H1 (cell line): ENCODE results near the gene SVIL. TPM values are rescaled to one million over a fixed set of nuclear protein-coding genes. Genes with fewer than 3 reads are reported as not detected.

Experiments used
- CTCF ChIA-PET: fragments of 300-600 bp; sonication (Branson Sonifier 250); formaldehyde crosslinking; loops from one replicate; lab custom pipeline; 2021; ENCODE audit not compliant: partially characterized antibody; lab: Charles Lee
- POLR2A ChIA-PET: fragments of 300-600 bp; sonication (Branson Sonifier 250); formaldehyde crosslinking; loops from one replicate; lab custom pipeline; 2021; ENCODE audit warnings: inconsistent platforms; ENCODE audit not compliant: partially characterized antibody; lab: Charles Lee
- DNase-seq, 2 experiments: peaks; one replicate each; pipeline versions ENCODE4 v3.0.0 to v3.0.0-alpha.2; 2010 to 2022; ENCODE audit warnings: low spot score in 2 of 2, low read depth in 1 of 2, mixed read lengths in 1 of 2
- FAIRE-seq: peaks from 2 replicates; lab custom pipeline; 2011; peaks lifted over from hg19 to GRCh38; lab: Jason Lieb, UNC
- H2AFZ ChIP-seq: 2 replicates; pipeline ENCODE4 v1.8.1; 2012; ENCODE audit warnings: low read length, inconsistent platforms
- H2AK5ac ChIP-seq: 2 replicates; pipeline ENCODE4 v1.6.1; 2013; ENCODE audit warnings: low read depth, low read length
- H2BK120ac ChIP-seq: replicated peaks from 2 replicates; pipeline ENCODE3; 2013; ENCODE audit warnings: low read depth, low read length, inconsistent platforms
- H2BK12ac ChIP-seq: 2 replicates; pipeline ENCODE4 v1.6.1; 2013; ENCODE audit warnings: low read depth, low read length
- H2BK15ac ChIP-seq: 2 replicates; pipeline ENCODE4 v1.6.1; 2013; ENCODE audit warnings: low read length
- H2BK20ac ChIP-seq: 2 replicates; pipeline ENCODE4 v1.6.1; 2013; ENCODE audit warnings: low read length
- H2BK5ac ChIP-seq: 2 replicates; pipeline ENCODE4 v1.6.1; 2013; ENCODE audit warnings: low read depth, low read length
- H3K14ac ChIP-seq: 2 replicates; pipeline ENCODE4 v1.6.1; 2013; ENCODE audit warnings: inconsistent platforms; ENCODE audit not compliant: insufficient read length
- H3K18ac ChIP-seq: 2 replicates; pipeline ENCODE4 v1.6.1; 2013; ENCODE audit warnings: low read length; ENCODE audit errors: extremely low read depth
- H3K23ac ChIP-seq: 2 replicates; pipeline ENCODE4 v1.6.1; 2013; ENCODE audit warnings: inconsistent platforms; ENCODE audit not compliant: insufficient read length
- H3K23me2 ChIP-seq: 2 replicates; pipeline ENCODE4 v1.6.1; 2013; ENCODE audit warnings: low read depth, low read length
- H3K27ac ChIP-seq: 2 replicates; pipeline ENCODE4 v1.6.1; 2011; ENCODE audit warnings: low read depth, low read length, inconsistent platforms
- H3K27me3 ChIP-seq, 4 experiments: replicated peaks in 1 of 4; 1 replicate in 1 of 4; 2 replicates in 3 of 4; pipeline versions ENCODE4 v1.6.1 to v1.8.1; 2011 to 2013; ENCODE audit warnings: low read length in 3 of 4, mild to moderate bottlenecking in 3 of 4, inconsistent platforms in 2 of 4, mixed read lengths in 2 of 4, moderate library complexity in 1 of 4; ENCODE audit not compliant: control insufficient read depth in 3 of 4, insufficient read depth in 3 of 4; ENCODE audit errors: extremely low read depth in 1 of 4
- H3K36me3 ChIP-seq, 4 experiments: 2 replicates each; pipeline versions ENCODE4 v1.6.1 to v1.8.1; 2011 to 2013; ENCODE audit warnings: mild to moderate bottlenecking in 4 of 4, low read length in 3 of 4, moderate library complexity in 2 of 4, control low read depth in 1 of 4, inconsistent platforms in 1 of 4; ENCODE audit not compliant: insufficient read depth in 4 of 4, control insufficient read depth in 2 of 4
- H3K4ac ChIP-seq: replicated peaks from 2 replicates; pipeline ENCODE3; 2013; ENCODE audit warnings: low read length, low read depth, mixed read lengths, inconsistent platforms; ENCODE audit not compliant: insufficient read length
- H3K4me1 ChIP-seq, 4 experiments: replicated peaks in 1 of 4; 1 replicate in 1 of 4; 2 replicates in 3 of 4; pipeline versions ENCODE4 v1.6.1 to v1.8.1; 2011 to 2013; ENCODE audit warnings: low read length in 3 of 4, inconsistent platforms in 2 of 4, mixed read lengths in 1 of 4; ENCODE audit not compliant: insufficient read depth in 4 of 4, control insufficient read depth in 3 of 4
- H3K4me2 ChIP-seq, 2 experiments: 2 replicates each; pipeline versions ENCODE4 v1.6.1 to v1.8.1; 2011 to 2013; ENCODE audit warnings: low read depth in 2 of 2, low read length in 2 of 2, control low read depth in 1 of 2, inconsistent platforms in 1 of 2, mild to moderate bottlenecking in 1 of 2; ENCODE audit not compliant: insufficient read depth in 1 of 2
- H3K4me3 ChIP-seq, 4 experiments: fragments of 200-600, 300-600 bp in 1 of 4; sonication (generic), shearing (Covaris generic), sonication (Bioruptor Twin) in 1 of 4; 2 replicates each; pipeline versions ENCODE4 v1.5.1 to v1.8.1; 2011 to 2016; ENCODE audit warnings: low read length in 4 of 4, low read depth in 3 of 4, control low read depth in 2 of 4, inconsistent platforms in 2 of 4, mild to moderate bottlenecking in 2 of 4, mixed read lengths in 1 of 4, moderate library complexity in 1 of 4; ENCODE audit not compliant: insufficient read depth in 2 of 4; ENCODE audit errors: extremely low read depth in 1 of 4
- H3K56ac ChIP-seq: replicated peaks from 2 replicates; pipeline ENCODE3; 2013; ENCODE audit warnings: low read depth, mild to moderate bottlenecking, mixed read lengths, low read length, inconsistent platforms; ENCODE audit not compliant: insufficient read length
- H3K79me1 ChIP-seq: 2 replicates; pipeline ENCODE4 v1.6.1; 2013; ENCODE audit warnings: low read depth, low read length, control low read depth
- H3K79me2 ChIP-seq, 2 experiments: 2 replicates each; pipeline versions ENCODE4 v1.6.1 to v1.8.1; 2012 to 2013; ENCODE audit warnings: low read length in 2 of 2, mild to moderate bottlenecking in 2 of 2, inconsistent platforms in 1 of 2; ENCODE audit not compliant: insufficient read depth in 2 of 2, control insufficient read depth in 1 of 2
- H3K9ac ChIP-seq, 4 experiments: replicated peaks in 1 of 4; 1 replicate in 1 of 4; 2 replicates in 3 of 4; pipeline versions ENCODE4 v1.6.1 to v1.8.1; 2011 to 2013; ENCODE audit warnings: low read depth in 3 of 4, low read length in 3 of 4, control low read depth in 2 of 4, mild to moderate bottlenecking in 2 of 4, moderate library complexity in 2 of 4, inconsistent platforms in 1 of 4; ENCODE audit errors: extremely low read depth in 1 of 4
- H3K9me3 ChIP-seq, 2 experiments: 2 replicates each; pipeline versions ENCODE4 v1.6.1 to v1.8.1; 2012 to 2013; ENCODE audit warnings: mild to moderate bottlenecking in 2 of 2, moderate library complexity in 2 of 2, control low read depth in 1 of 2, inconsistent platforms in 1 of 2, low read depth in 1 of 2, low read length in 1 of 2, mixed read lengths in 1 of 2; ENCODE audit not compliant: insufficient read depth in 2 of 2
- H4K20me1 ChIP-seq, 2 experiments: replicated peaks in 1 of 2; 2 replicates each; pipeline versions ENCODE3 to v1.8.1; 2011 to 2013; ENCODE audit warnings: inconsistent platforms in 2 of 2, low read length in 2 of 2, mild to moderate bottlenecking in 1 of 2; ENCODE audit not compliant: insufficient read depth in 2 of 2, control insufficient read depth in 1 of 2
- H4K5ac ChIP-seq: 2 replicates; pipeline ENCODE4 v1.6.1; 2013; ENCODE audit warnings: low read length, low read depth, mixed read lengths, inconsistent platforms; ENCODE audit not compliant: insufficient read length
- H4K8ac ChIP-seq: 2 replicates; pipeline ENCODE4 v1.8.0; 2013; ENCODE audit warnings: mild to moderate bottlenecking, moderate library complexity, low read length, inconsistent platforms; ENCODE audit not compliant: insufficient read depth; ENCODE audit errors: extremely low read depth
- H4K91ac ChIP-seq: replicated peaks from 2 replicates; pipeline ENCODE3; 2013; ENCODE audit warnings: low read length, mixed read lengths, inconsistent platforms; ENCODE audit not compliant: insufficient read length
- CBX5 ChIP-seq: fragments of 300-800, 300-1000 bp; sonication (generic); IDR thresholded peaks from 2 replicates; pipeline ENCODE4 v1.7.1; 2016; ENCODE audit warnings: antibody characterized with exemption, low read length, low read depth
- JUND ChIP-seq: IDR thresholded peaks from 2 replicates; pipeline ENCODE4 v1.6.1; 2011; ENCODE audit warnings: mild to moderate bottlenecking, improper control_type of control experiment, low read length
- TAF1 ChIP-seq: IDR thresholded peaks from 2 replicates; pipeline ENCODE4 v1.6.1; 2011; ENCODE audit warnings: mild to moderate bottlenecking, low read depth, low read length
- ZNF274 ChIP-seq: IDR thresholded peaks from 2 replicates; pipeline ENCODE4 v1.7.0; 2012; ENCODE audit warnings: low read length, borderline replicate concordance; ENCODE audit errors: extremely low read depth
- WGBS, 2 experiments: shearing (Covaris generic) in 1 of 2; methylation state at CpG; one replicate each; pipeline versions ENCODE4 v1.1.6 to v1.1.7; 2013 to 2015; ENCODE audit warnings: low lambda C conversion rate in 2 of 2, mixed read lengths in 2 of 2, inconsistent platforms in 1 of 2, low coverage in 1 of 2, missing lambda C conversion rate in 1 of 2; ENCODE audit not compliant: insufficient replicate concordance in 2 of 2, insufficient coverage in 1 of 2, insufficient read length in 1 of 2; ENCODE audit errors: extremely low coverage in 1 of 2, missing lambda C conversion rate in 1 of 2; 5-methylcytosine and 5-hydroxymethylcytosine counted together
- polyA plus RNA-seq, 7 experiments: library from polyadenylated mRNA; depleted of rRNA in 3 of 7; stranded (reverse) in 5 of 7; unstranded in 2 of 7; fragments of >200 nt in 5 of 7; fragments of 200-250 nt in 2 of 7; gene quantifications; 1 replicate in 5 of 7; 2 replicates in 1 of 7; 4 replicates in 1 of 7; pipeline versions ENCODE4 v1.2.1 to v1.2.3, GENCODE V29; 2011 to 2013; ENCODE audit warnings: missing spikeins in 2 of 7, mixed read lengths in 2 of 7
- total RNA-seq: library from RNA; stranded (reverse); fragmentation: NEBNext Ultra II Directional; extraction: Animal tissue kit (Norgen Biotek cat#: 25700); gene quantifications from 2 replicates; pipeline ENCODE4 v1.2.1, GENCODE V29; 2021

SVIL gene
- total and polyA plus RNA-seq, 2 of the 8 experiments (the other 6 are each of a cell fraction or from before 2014, with no cell fraction given), result 4.7 to 15.4 TPM

- TF ChIP-seq JUND (peak; percentile 58; the same call in 1 of the 2 replicates), TAF1 (no peak), ZNF274 (no peak), CBX5 (no peak)
- Histone ChIP-seq H4K20me1 (peaks cover 0 to 2% of the 10 kb centered on the region in 2 experiments), H3K4me1 (peaks cover 1 to 7% (median 3%) of the 10 kb centered on the region in 4 experiments; a peak in 2 of 7 replicates), H2BK12ac (no peak overlapping the region), H3K4ac (no peak overlapping the region), H3K4me2 (no peak overlapping the region), H3K23me2 (no peaks in the 10 kb centered on the region), H2BK20ac (no peak overlapping the region), H3K9me3 (no peaks in the 10 kb centered on the region), H3K56ac (no peak overlapping the region), H3K9ac (no peak overlapping the region), H3K79me2 (no peaks in the 10 kb centered on the region), H3K4me3 (no peak overlapping the region), H3K23ac (no peak overlapping the region), H4K5ac (no peak overlapping the region), H3K79me1 (no peaks in the 10 kb centered on the region), H4K8ac (no peak overlapping the region), H3K27me3 (no peaks in the 10 kb centered on the region), H2BK15ac (no peak overlapping the region), H2BK5ac (no peak overlapping the region), H3K36me3 (no peaks in the 10 kb centered on the region), H3K27ac (no peak overlapping the region), H2AFZ (no peak overlapping the region), H3K18ac (no peak overlapping the region), H2BK120ac (no peak overlapping the region), H2AK5ac (no peak overlapping the region), H4K91ac (no peak overlapping the region), H3K14ac (no peak overlapping the region)
- DNase-seq (no peak), FAIRE-seq (no peak)
- 84% methylated on average over 10 of the region's 10 CpGs; no CpG with 5 or more reads in 1 of the 2 experiments for WGBS, 2 experiments
- POLR2A ChIA-PET, result no interaction called here
- CTCF ChIA-PET, result interaction anchor here (3.1 kb wide), 1 partner anchor 10 kb away, joined by 8 read pairs; no protein-coding TSS in a partner anchor
Observed at GRCh38 chr10:29540016-29540415, 94.8 kb downstream of the SVIL start.
